ENCODE results near the gene FRYL.

Gene FRYL

GRCh38 chr4:48787056-48787455 is 7.0 kb upstream of the FRYL start:
- in situ Hi-C loops (cut with HindIII; ENCODE audit: low sequenced_read_pairs): no loop called here
- TF ChIP-seq CTCF (IDR thresholded peaks at IDR 0.05; ENCODE audit: low read depth, low read length, missing control alignments): no peak
- no peak for DNase-seq (ENCODE audit: low read depth)
- no peak overlapping the region for H3K4me3 ChIP-seq (ENCODE audit: low read depth, low read length)

- no peak for TF ChIP-seq CTCF (IDR thresholded peaks at IDR 0.05; ENCODE audit: low read depth, low read length, missing control alignments)
- in situ Hi-C loops (cut with HindIII; ENCODE audit: low sequenced_read_pairs): no loop called here
- no peak overlapping the region for H3K4me3 ChIP-seq (ENCODE audit: low read depth, low read length)
- no peak for DNase-seq (ENCODE audit: low read depth)
Measured at GRCh38 chr4:48786549-48786948, 6.5 kb upstream of the FRYL start.

GRCh38 chr4:48785302-48785701 is 5.2 kb upstream of the FRYL start:
- in situ Hi-C loops (cut with HindIII; ENCODE audit: low sequenced_read_pairs): no loop called here
- no peak for DNase-seq (ENCODE audit: low read depth)
- TF ChIP-seq CTCF (IDR thresholded peaks at IDR 0.05; ENCODE audit: low read depth, low read length, missing control alignments): no peak
- no peak overlapping the region for H3K4me3 ChIP-seq (ENCODE audit: low read depth, low read length)

- no peak for DNase-seq (ENCODE audit: low read depth)
- no peak for TF ChIP-seq CTCF (IDR thresholded peaks at IDR 0.05; ENCODE audit: low read depth, low read length, missing control alignments)
- in situ Hi-C loops (cut with HindIII; ENCODE audit: low sequenced_read_pairs): loop anchor here (5.0 kb wide), 1 partner anchor 35 kb away; no protein-coding TSS in a partner anchor
- H3K4me3 ChIP-seq (ENCODE audit: low read depth, low read length): no peak overlapping the region
Measured at GRCh38 chr4:48781968-48782367, 1.9 kb upstream of the FRYL start.

- H3K4me3 ChIP-seq (ENCODE audit: low read depth, low read length): peak overlapping the region; percentile 56
- in situ Hi-C loops (cut with HindIII; ENCODE audit: low sequenced_read_pairs): loop anchor here (5.0 kb wide), 1 partner anchor 36 kb away; no protein-coding TSS in a partner anchor
- no peak for DNase-seq (ENCODE audit: low read depth)
- no peak for TF ChIP-seq CTCF (IDR thresholded peaks at IDR 0.05; ENCODE audit: low read depth, low read length, missing control alignments)
Measured at GRCh38 chr4:48780865-48781214, 761 bp upstream of the FRYL start.

- no peak for TF ChIP-seq CTCF (IDR thresholded peaks at IDR 0.05; ENCODE audit: low read depth, low read length, missing control alignments)
- H3K4me3 ChIP-seq (ENCODE audit: low read depth, low read length): peak overlapping the region; percentile 83
- in situ Hi-C loops (cut with HindIII; ENCODE audit: low sequenced_read_pairs): no loop called here
- DNase-seq (ENCODE audit: low read depth): no peak
Measured at GRCh38 chr4:48779095-48779997, 733 bp downstream of the FRYL start.

Measured in astrocyte of the cerebellum (primary cell).